ENCODE measurements around the gene CREBL2. TPM values are rescaled to one million over a fixed set of nuclear protein-coding genes. Genes with fewer than 3 reads are reported as not detected.
"Not testable (repeated sequence)": the region's sequence is repeated elsewhere in the genome, so short reads cannot be mapped to it uniquely, and the experiment has no call there.

The CREBL2 gene
- total RNA-seq, 1 donor from 2014 or later: 48.0 TPM

GRCh38 chr12:12598864-12599263, 12.8 kb upstream of the CREBL2 start:
- no peak for DNase-seq

GRCh38 chr12:12599750-12600643, 11.7 kb upstream of the CREBL2 start:
- no peak for DNase-seq

- no peak for DNase-seq
Observed at GRCh38 chr12:12600659-12601058, 11.0 kb upstream of the CREBL2 start.

GRCh38 chr12:12604740-12605139, 6.9 kb upstream of the CREBL2 start:
- no peak for DNase-seq

GRCh38 chr12:12606781-12607589, 4.7 kb upstream of the CREBL2 start:
- no peak for DNase-seq

- no peak for DNase-seq
Observed at GRCh38 chr12:12608557-12608957, 3.1 kb upstream of the CREBL2 start.

GRCh38 chr12:12609692-12610091, 2.0 kb upstream of the CREBL2 start:
- DNase-seq: no peak

- no peak for DNase-seq
Observed at GRCh38 chr12:12610711-12611110, 965 bp upstream of the CREBL2 start.

GRCh38 chr12:12612358-12612757, 682 bp downstream of the CREBL2 start:
- no peak for DNase-seq

GRCh38 chr12:12613344-12613743, 1.7 kb downstream of the CREBL2 start:
- DNase-seq: no peak

- no peak for DNase-seq
Observed at GRCh38 chr12:12614342-12614741, 2.7 kb downstream of the CREBL2 start.

GRCh38 chr12:12616512-12617310, 5.0 kb downstream of the CREBL2 start:
- DNase-seq: peak; percentile 35

- DNase-seq: not testable (repeated sequence)
Observed at GRCh38 chr12:12618064-12618463, 6.4 kb downstream of the CREBL2 start.

GRCh38 chr12:12620730-12621315, 9.1 kb downstream of the CREBL2 start:
- DNase-seq: no peak

- no peak for DNase-seq
Observed at GRCh38 chr12:12622418-12622817, 10.7 kb downstream of the CREBL2 start.

- no peak for DNase-seq
Observed at GRCh38 chr12:12624498-12624992, 12.9 kb downstream of the CREBL2 start.

- no peak for DNase-seq
Observed at GRCh38 chr12:12626471-12626870, 14.8 kb downstream of the CREBL2 start.

- no peak for DNase-seq
Observed at GRCh38 chr12:12627308-12627827, 15.7 kb downstream of the CREBL2 start.

- no peak for DNase-seq
Observed at GRCh38 chr12:12628013-12628412, 16.3 kb downstream of the CREBL2 start.

- DNase-seq: no peak
Observed at GRCh38 chr12:12630850-12631249, 19.2 kb downstream of the CREBL2 start.

- no peak for DNase-seq
Observed at GRCh38 chr12:12635651-12636050, 24.0 kb downstream of the CREBL2 start.

GRCh38 chr12:12636641-12637040, 25.0 kb downstream of the CREBL2 start:
- no peak for DNase-seq

Data from occipital lobe (tissue), 2 donors.